Measurements from ENCODE around the gene C4orf36. TPM values are rescaled to one million over a fixed set of nuclear protein-coding genes. Genes with fewer than 3 reads are reported as not detected.
A peak's percentile ranks its signal among the peaks of the same experiment; 100 is the strongest.

C4orf36 gene
- total RNA-seq, 2 experiments from 2014 or later, result not detected

GRCh38 chr4:86910820-86911684, 18.8 kb upstream of the C4orf36 start:
- no peak for ATAC-seq
- H3K27me3 Mint-ChIP-seq, result no peaks in the 10 kb centered on the region
- H3K9me3 Mint-ChIP-seq (ENCODE audit: low read depth), result no peaks in the 10 kb centered on the region
- H3K36me3 Mint-ChIP-seq (ENCODE audit: low read depth), result no peaks in the 10 kb centered on the region
- no peak overlapping the region for H3K27ac Mint-ChIP-seq
- POLR2A ChIA-PET, result interaction anchor here (1.2 kb wide), 1 partner anchor 25 kb away, joined by 3 read pairs; no protein-coding TSS in a partner anchor
- CTCF ChIA-PET, result interaction anchor here (0.6 to 4.5 kb wide), 4 partner anchors 9 to 239 kb away, joined by 3 to 15 read pairs (median 4); no protein-coding TSS in a partner anchor
- H3K4me1 Mint-ChIP-seq, result peaks cover 20% of the 10 kb centered on the region
- intact Hi-C loops (cut with DNase I, micrococcal nuclease), result no loop called here
- no peak for DNase-seq
- H3K4me3 Mint-ChIP-seq, result no peak overlapping the region

- ChIA-PET CTCF (interaction anchor here (0.6 to 4.5 kb wide), 4 partner anchors 10 to 523 kb away, joined by 3 to 15 read pairs (median 4); no protein-coding TSS in a partner anchor), POLR2A (interaction anchor here (1.2 kb wide), 1 partner anchor 26 kb away, joined by 3 read pairs; no protein-coding TSS in a partner anchor)
- intact Hi-C loops (cut with DNase I, micrococcal nuclease), result no loop called here
- Mint-ChIP-seq H3K9me3 (ENCODE audit: low read depth) (no peaks in the 10 kb centered on the region), H3K4me3 (no peak overlapping the region), H3K4me1 (peaks cover 20% of the 10 kb centered on the region), H3K27me3 (no peaks in the 10 kb centered on the region), H3K36me3 (ENCODE audit: low read depth) (no peaks in the 10 kb centered on the region), H3K27ac (no peak overlapping the region)
- ATAC-seq (no peak), DNase-seq (no peak)
Observed at GRCh38 chr4:86910369-86910768, 18.1 kb upstream of the C4orf36 start.

- DNase-seq (no peak), ATAC-seq (no peak)
- intact Hi-C loops (cut with DNase I, micrococcal nuclease), result no loop called here
- Mint-ChIP-seq H3K4me3 (no peak overlapping the region), H3K27ac (no peak overlapping the region), H3K36me3 (ENCODE audit: low read depth) (no peaks in the 10 kb centered on the region), H3K4me1 (peaks cover 20% of the 10 kb centered on the region), H3K27me3 (no peaks in the 10 kb centered on the region), H3K9me3 (ENCODE audit: low read depth) (no peaks in the 10 kb centered on the region)
- CTCF ChIA-PET, result interaction anchor here (0.6 to 4.5 kb wide), 6 partner anchors 10 to 861 kb away, joined by 3 to 15 read pairs (median 3); no protein-coding TSS in a partner anchor
- POLR2A ChIA-PET, result interaction anchor here (1.2 kb wide), 1 partner anchor 26 kb away, joined by 3 read pairs; no protein-coding TSS in a partner anchor
Observed at GRCh38 chr4:86909546-86910295, 17.5 kb upstream of the C4orf36 start.

- Mint-ChIP-seq H3K4me1 (peaks cover 20% of the 10 kb centered on the region), H3K27ac (no peak overlapping the region), H3K9me3 (ENCODE audit: low read depth) (no peaks in the 10 kb centered on the region), H3K4me3 (no peak overlapping the region), H3K27me3 (peaks cover 4% of the 10 kb centered on the region), H3K36me3 (ENCODE audit: low read depth) (no peaks in the 10 kb centered on the region)
- no peak for ATAC-seq
- POLR2A ChIA-PET, result no interaction called here
- no peak for DNase-seq
- CTCF ChIA-PET, result interaction anchor here (1.5 kb wide), 1 partner anchor 12 kb away, joined by 5 read pairs; no protein-coding TSS in a partner anchor
- intact Hi-C loops (cut with DNase I, micrococcal nuclease), result no loop called here
Observed at GRCh38 chr4:86908251-86908657, 16.0 kb upstream of the C4orf36 start.

GRCh38 chr4:86901864-86902263, 9.6 kb upstream of the C4orf36 start:
- Mint-ChIP-seq H3K36me3 (ENCODE audit: low read depth) (no peaks in the 10 kb centered on the region), H3K4me3 (no peak overlapping the region), H3K27ac (no peak overlapping the region), H3K9me3 (ENCODE audit: low read depth) (no peaks in the 10 kb centered on the region), H3K4me1 (no peaks in the 10 kb centered on the region), H3K27me3 (peaks cover 4% of the 10 kb centered on the region)
- ChIA-PET POLR2A (no interaction called here), CTCF (interaction anchor here (0.7 to 5.4 kb wide), 3 partner anchors 9 to 406 kb away, joined by 3 to 19 read pairs (median 3); no protein-coding TSS in a partner anchor)
- DNase-seq, result no peak
- ATAC-seq, result no peak
- intact Hi-C loops (cut with DNase I, micrococcal nuclease), result no loop called here

- Mint-ChIP-seq H3K4me3 (no peak overlapping the region), H3K9me3 (ENCODE audit: low read depth) (no peaks in the 10 kb centered on the region), H3K27ac (no peak overlapping the region), H3K36me3 (ENCODE audit: low read depth) (no peaks in the 10 kb centered on the region), H3K27me3 (peaks cover 3% of the 10 kb centered on the region), H3K4me1 (no peaks in the 10 kb centered on the region)
- ChIA-PET POLR2A (no interaction called here), CTCF (no interaction called here)
- ATAC-seq (no peak), DNase-seq (peak; percentile 20)
- intact Hi-C loops (cut with DNase I, micrococcal nuclease), result loop anchor here (5.0 to 10.0 kb wide), 3 partner anchors 224 to 336 kb away; partner anchors contain the start of gene PTPN13 (in 1 of the 2)
Observed at GRCh38 chr4:86898562-86898961, 6.3 kb upstream of the C4orf36 start.

- no peak overlapping the region for H3K4me3 Mint-ChIP-seq
- H3K4me1 Mint-ChIP-seq, result peaks cover 4% of the 10 kb centered on the region
- no peaks in the 10 kb centered on the region for H3K36me3 Mint-ChIP-seq (ENCODE audit: low read depth)
- no peaks in the 10 kb centered on the region for H3K9me3 Mint-ChIP-seq (ENCODE audit: low read depth)
- peaks cover 9% of the 10 kb centered on the region for H3K27me3 Mint-ChIP-seq
- H3K27ac Mint-ChIP-seq, result no peak overlapping the region
- ChIA-PET POLR2A (no interaction called here), CTCF (interaction anchor here (0.6 to 1.3 kb wide), 4 partner anchors 26 to 401 kb away, joined by 3 to 12 read pairs (median 4); no protein-coding TSS in a partner anchor)
- ATAC-seq (no peak), DNase-seq (no peak)
- intact Hi-C loops (cut with DNase I, micrococcal nuclease), result loop anchor here (5.0 to 10.0 kb wide), 3 partner anchors 222 to 338 kb away; partner anchors contain the start of gene PTPN13 (in 1 of the 2)
Observed at GRCh38 chr4:86896596-86896995, 4.4 kb upstream of the C4orf36 start.

- intact Hi-C loops (cut with DNase I, micrococcal nuclease), result loop anchor here (1.0 to 10.0 kb wide), 7 partner anchors 221 to 400 kb away; partner anchors contain the start of gene PTPN13 (in 1 of the 2)
- no peaks in the 10 kb centered on the region for H3K9me3 Mint-ChIP-seq (ENCODE audit: low read depth)
- CTCF ChIA-PET, result interaction anchor here (0.6 to 3.4 kb wide), 7 partner anchors 10 to 400 kb away, joined by 3 to 43 read pairs (median 3); no protein-coding TSS in a partner anchor
- POLR2A ChIA-PET, result no interaction called here
- H3K36me3 Mint-ChIP-seq (ENCODE audit: low read depth), result no peaks in the 10 kb centered on the region
- H3K4me1 Mint-ChIP-seq, result peaks cover 7% of the 10 kb centered on the region
- no peak overlapping the region for H3K4me3 Mint-ChIP-seq
- DNase-seq (no peak), ATAC-seq (peak; percentile 40)
- H3K27ac Mint-ChIP-seq, result no peak overlapping the region
- H3K27me3 Mint-ChIP-seq, result peaks cover 14% of the 10 kb centered on the region
Observed at GRCh38 chr4:86895692-86896488, 3.7 kb upstream of the C4orf36 start.

GRCh38 chr4:86894455-86894854, 2.2 kb upstream of the C4orf36 start:
- no peak overlapping the region for H3K27ac Mint-ChIP-seq
- DNase-seq (no peak), ATAC-seq (no peak)
- CTCF ChIA-PET, result interaction anchor here (0.8 to 3.4 kb wide), 5 partner anchors 11 to 399 kb away, joined by 3 to 43 read pairs (median 4); no protein-coding TSS in a partner anchor
- POLR2A ChIA-PET, result no interaction called here
- H3K4me3 Mint-ChIP-seq, result no peak overlapping the region
- peaks cover 17% of the 10 kb centered on the region for H3K27me3 Mint-ChIP-seq
- H3K36me3 Mint-ChIP-seq (ENCODE audit: low read depth), result no peaks in the 10 kb centered on the region
- intact Hi-C loops (cut with DNase I, micrococcal nuclease), result loop anchor here (2.0 to 10.0 kb wide), 3 partner anchors 220 to 340 kb away; no protein-coding TSS in a partner anchor
- H3K4me1 Mint-ChIP-seq, result peaks cover 7% of the 10 kb centered on the region
- no peaks in the 10 kb centered on the region for H3K9me3 Mint-ChIP-seq (ENCODE audit: low read depth)

GRCh38 chr4:86893136-86893535, 914 bp upstream of the C4orf36 start:
- Mint-ChIP-seq H3K9me3 (ENCODE audit: low read depth) (no peaks in the 10 kb centered on the region), H3K27ac (no peak overlapping the region), H3K27me3 (peaks cover 17% of the 10 kb centered on the region), H3K36me3 (ENCODE audit: low read depth) (no peaks in the 10 kb centered on the region), H3K4me3 (peak overlapping the region; percentile 68), H3K4me1 (peaks cover 7% of the 10 kb centered on the region)
- intact Hi-C loops (cut with DNase I, micrococcal nuclease), result loop anchor here (10.0 kb wide), 2 partner anchors 218 to 342 kb away; no protein-coding TSS in a partner anchor
- ChIA-PET POLR2A (interaction anchor here (0.6 to 0.7 kb wide), 2 partner anchors 11 to 35 kb away, joined by 3 to 6 read pairs; no protein-coding TSS in a partner anchor), CTCF (interaction anchor here (0.5 to 3.4 kb wide), 3 partner anchors 343 to 397 kb away, joined by 3 to 43 read pairs (median 3); no protein-coding TSS in a partner anchor)
- ATAC-seq, result no peak
- no peak for DNase-seq
